ENCODE results near the gene RAB44. TPM values are rescaled to one million over a fixed set of nuclear protein-coding genes. Genes with fewer than 3 reads are reported as not detected.

Gene RAB44
- polyA plus RNA-seq, 1 experiment = 0.04 TPM

- ChIA-PET POLR2A (no interaction called here), CTCF (interaction anchor here (1.3 to 1.4 kb wide), 3 partner anchors 10 to 14 kb away, joined by 3 to 7 read pairs (median 4); no protein-coding TSS in a partner anchor)
Measured at GRCh38 chr6:36745283-36745682, 47.7 kb downstream of the RAB44 start.

DNA sequence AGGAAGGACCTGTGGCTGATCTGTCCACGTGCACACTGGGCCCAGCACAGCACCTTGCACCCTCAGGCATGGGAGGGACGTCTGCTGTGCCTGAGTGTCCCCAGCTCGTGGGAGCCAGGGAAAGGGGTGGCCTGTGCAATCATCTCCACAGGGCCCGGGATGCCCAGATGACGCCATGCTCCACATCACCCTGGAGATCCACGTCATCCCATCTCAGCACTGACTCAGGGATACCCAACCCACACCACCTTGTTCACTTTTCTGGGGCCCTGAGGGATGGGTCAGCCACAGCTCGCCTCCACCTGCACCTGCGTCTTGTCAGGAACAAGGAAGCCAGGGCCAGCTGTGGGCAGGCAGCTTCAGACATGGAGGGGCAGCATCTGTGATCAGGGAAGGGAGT, 48.2 kb downstream of the RAB44 start:
- ChIA-PET POLR2A (no interaction called here), CTCF (interaction anchor here (1.3 to 1.4 kb wide), 2 partner anchors 9 to 13 kb away, joined by 3 to 7 read pairs; no protein-coding TSS in a partner anchor)
- Histone ChIP-seq H3K36me3 (ENCODE audit: control insufficient read depth, insufficient read depth, low read length) (no peaks in the 10 kb centered on the region), H3K27me3 (ENCODE audit: control insufficient read depth, insufficient read depth, low read length) (peaks cover 7% of the 10 kb centered on the region), H3K4me3 (ENCODE audit: low read depth, low read length) (no peak overlapping the region)
- TF ChIP-seq, protein P1, sequence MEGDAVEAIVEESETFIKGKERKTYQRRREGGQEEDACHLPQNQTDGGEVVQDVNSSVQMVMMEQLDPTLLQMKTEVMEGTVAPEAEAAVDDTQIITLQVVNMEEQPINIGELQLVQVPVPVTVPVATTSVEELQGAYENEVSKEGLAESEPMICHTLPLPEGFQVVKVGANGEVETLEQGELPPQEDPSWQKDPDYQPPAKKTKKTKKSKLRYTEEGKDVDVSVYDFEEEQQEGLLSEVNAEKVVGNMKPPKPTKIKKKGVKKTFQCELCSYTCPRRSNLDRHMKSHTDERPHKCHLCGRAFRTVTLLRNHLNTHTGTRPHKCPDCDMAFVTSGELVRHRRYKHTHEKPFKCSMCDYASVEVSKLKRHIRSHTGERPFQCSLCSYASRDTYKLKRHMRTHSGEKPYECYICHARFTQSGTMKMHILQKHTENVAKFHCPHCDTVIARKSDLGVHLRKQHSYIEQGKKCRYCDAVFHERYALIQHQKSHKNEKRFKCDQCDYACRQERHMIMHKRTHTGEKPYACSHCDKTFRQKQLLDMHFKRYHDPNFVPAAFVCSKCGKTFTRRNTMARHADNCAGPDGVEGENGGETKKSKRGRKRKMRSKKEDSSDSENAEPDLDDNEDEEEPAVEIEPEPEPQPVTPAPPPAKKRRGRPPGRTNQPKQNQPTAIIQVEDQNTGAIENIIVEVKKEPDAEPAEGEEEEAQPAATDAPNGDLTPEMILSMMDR (IDR thresholded peaks at IDR 0.05; ENCODE audit: insufficient read depth, low read depth, low read length) = no peak
- no peak for DNase-seq (ENCODE audit: low read depth)

More at GRCh38 chr6:36745283-36745682, 47.7 kb downstream of the RAB44 start:
- TF ChIP-seq, protein P1 (IDR thresholded peaks at IDR 0.05; ENCODE audit: insufficient read depth, low read depth, low read length) = no peak
- peaks cover 7% of the 10 kb centered on the region for H3K27me3 ChIP-seq (ENCODE audit: control insufficient read depth, insufficient read depth, low read length)
- DNase-seq (ENCODE audit: low read depth) = no peak
- no peaks in the 10 kb centered on the region for H3K36me3 ChIP-seq (ENCODE audit: control insufficient read depth, insufficient read depth, low read length)
- no peak overlapping the region for H3K4me3 ChIP-seq (ENCODE audit: low read depth, low read length)

DNA sequence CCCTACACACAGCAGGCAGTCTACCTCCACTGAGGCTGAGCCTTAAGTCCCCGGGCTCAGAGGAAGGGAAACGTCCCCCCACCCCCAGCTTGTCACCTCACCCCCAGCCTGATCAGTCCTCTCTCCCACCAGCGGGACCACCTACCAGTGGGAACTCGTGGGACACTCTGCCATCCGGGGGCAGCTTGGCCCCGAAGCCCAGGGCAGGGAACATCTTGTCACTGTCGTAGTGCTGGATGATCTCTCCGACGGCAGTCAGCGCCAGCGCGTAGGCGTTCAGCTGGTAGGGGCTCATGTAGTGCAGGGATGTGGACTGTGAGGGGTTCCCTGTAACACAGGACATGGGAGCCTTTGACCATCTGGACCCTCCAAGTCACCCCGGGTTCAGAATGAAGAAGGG, 48.6 kb downstream of the RAB44 start:
- no peak overlapping the region for H3K4me3 ChIP-seq (ENCODE audit: low read depth, low read length)
- no peaks in the 10 kb centered on the region for H3K36me3 ChIP-seq (ENCODE audit: control insufficient read depth, insufficient read depth, low read length)
- ChIA-PET CTCF (interaction anchor here (1.3 to 1.4 kb wide), 2 partner anchors 9 to 13 kb away, joined by 3 to 7 read pairs; no protein-coding TSS in a partner anchor), POLR2A (no interaction called here)
- TF ChIP-seq, protein P1 (IDR thresholded peaks at IDR 0.05; ENCODE audit: insufficient read depth, low read depth, low read length) = no peak
- DNase-seq (ENCODE audit: low read depth) = no peak
- peaks cover 7% of the 10 kb centered on the region for H3K27me3 ChIP-seq (ENCODE audit: control insufficient read depth, insufficient read depth, low read length)

DNA sequence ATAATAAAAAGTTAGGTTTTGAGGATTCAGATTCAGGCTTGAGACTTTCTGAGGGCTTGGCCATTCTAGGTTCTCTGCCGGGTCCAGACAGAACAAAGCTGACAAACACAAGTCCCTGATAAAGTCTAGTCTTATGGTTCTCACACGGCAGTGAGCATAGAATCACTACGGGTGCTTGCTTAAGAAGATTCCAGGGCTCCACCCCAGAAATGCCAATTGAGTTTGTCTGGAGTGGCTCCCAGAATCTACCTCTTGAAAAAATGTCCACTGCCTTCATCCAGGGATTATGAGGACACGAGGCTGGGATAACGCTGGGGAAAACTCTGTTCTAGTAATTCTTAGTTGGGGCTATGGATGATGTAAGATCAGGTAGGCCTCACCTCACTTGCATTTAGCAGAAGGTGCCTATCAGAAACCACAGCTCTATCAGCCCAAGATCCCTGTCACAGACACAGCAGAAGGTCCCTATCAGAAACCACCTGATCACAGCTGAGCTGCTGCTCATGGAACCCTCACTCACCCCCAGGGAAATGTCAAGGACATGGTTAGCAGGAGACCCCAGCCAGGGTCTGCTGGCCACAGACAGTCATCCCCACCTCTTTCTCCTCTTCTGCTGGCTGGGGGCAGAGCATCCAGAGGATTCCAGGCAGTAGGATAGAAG, 52.3 kb downstream of the RAB44 start:
- POLR2A ChIA-PET = no interaction called here
- CTCF ChIA-PET = interaction anchor here (1.1 to 4.4 kb wide), 3 partner anchors 9 to 135 kb away, joined by 3 to 19 read pairs (median 4); no protein-coding TSS in a partner anchor
- Histone ChIP-seq H3K36me3 (ENCODE audit: control insufficient read depth, insufficient read depth, low read length) (no peaks in the 10 kb centered on the region), H3K4me3 (ENCODE audit: low read depth, low read length) (no peak overlapping the region), H3K27me3 (ENCODE audit: control insufficient read depth, insufficient read depth, low read length) (peaks cover 5% of the 10 kb centered on the region)
- TF ChIP-seq, protein P1 (IDR thresholded peaks at IDR 0.05; ENCODE audit: insufficient read depth, low read depth, low read length) = no peak
- no peak for DNase-seq (ENCODE audit: low read depth)

- POLR2A ChIA-PET = no interaction called here
- TF ChIP-seq, protein P1 (IDR thresholded peaks at IDR 0.05; ENCODE audit: insufficient read depth, low read depth, low read length) = no peak
- no peak for DNase-seq (ENCODE audit: low read depth)
- CTCF ChIA-PET = interaction anchor here (1.1 to 4.4 kb wide), 6 partner anchors 8 to 136 kb away, joined by 3 to 19 read pairs (median 4); no protein-coding TSS in a partner anchor
- Histone ChIP-seq H3K4me3 (ENCODE audit: low read depth, low read length) (no peak overlapping the region), H3K27me3 (ENCODE audit: control insufficient read depth, insufficient read depth, low read length) (peaks cover under 1% of the 10 kb centered on the region), H3K36me3 (ENCODE audit: control insufficient read depth, insufficient read depth, low read length) (no peaks in the 10 kb centered on the region)
Measured at GRCh38 chr6:36751091-36751490, 53.5 kb downstream of the RAB44 start.
